B cell (primary cell): ENCODE data around the gene APOOL. TPM values are rescaled to one million over a fixed set of nuclear protein-coding genes. Genes with fewer than 3 reads are reported as not detected.

Experiments
- ATAC-seq: fragments of 200-7000 bp; cut with Tn5 transposase; one replicate; pipeline ENCODE4 v1.10.0; 2021; ENCODE audit warnings: low read depth, mild to moderate bottlenecking, moderate number of reproducible peaks, moderate library complexity
- CTCF ChIA-PET: fragments of 350-600 bp; sonication (Branson Sonifier 250); formaldehyde crosslinking; loops from one replicate; lab custom pipeline; 2021; ENCODE audit warnings: antibody characterized with exemption, inconsistent platforms; lab: Charles Lee
- POLR2A ChIA-PET: fragments of 350-600 bp; sonication (Branson Sonifier 250); formaldehyde crosslinking; loops from one replicate; lab custom pipeline; 2021; ENCODE audit warnings: antibody characterized with exemption; lab: Charles Lee
- DNase-seq: peaks from one replicate; pipeline ENCODE4 v3.0.0; 2013
- H2AFZ ChIP-seq: 2 replicates; pipeline ENCODE4 v1.6.1; 2012; ENCODE audit warnings: mild to moderate bottlenecking, low read depth, low read length; ENCODE audit not compliant: insufficient read depth, poor library complexity, severe bottlenecking
- H3K27ac ChIP-seq, 2 donors: 1 replicate in 1 of 2; 2 replicates in 1 of 2; pipeline ENCODE4 v1.5.1; 2012 to 2013; ENCODE audit warnings: low read length in 2 of 2, mild to moderate bottlenecking in 2 of 2, moderate library complexity in 1 of 2
- H3K27me3 ChIP-seq, 4 experiments: fragments of 200-600 bp in 1 of 4; sonication (generic) in 1 of 4; replicated peaks in 1 of 4; 1 replicate in 2 of 4; 2 replicates in 2 of 4; pipeline versions ENCODE4 v1.6.1 to v1.7.0; 2013 to 2016; ENCODE audit warnings: low read length in 3 of 4, mild to moderate bottlenecking in 2 of 4, mixed read lengths in 1 of 4, moderate library complexity in 1 of 4; ENCODE audit not compliant: insufficient read depth in 4 of 4, control insufficient read depth in 3 of 4; ENCODE audit errors: control extremely low read depth in 1 of 4
- H3K36me3 ChIP-seq, 2 experiments: replicated peaks in 1 of 2; 1 replicate in 1 of 2; 2 replicates in 1 of 2; pipeline versions ENCODE4 v1.6.1 to v1.7.1; 2013; ENCODE audit warnings: low read length in 1 of 2; ENCODE audit not compliant: insufficient read depth in 2 of 2, control insufficient read depth in 1 of 2; ENCODE audit errors: control extremely low read depth in 1 of 2, extremely low read depth in 1 of 2
- H3K4me1 ChIP-seq, 2 donors: fragments of 200-600 bp in 1 of 2; sonication (generic) in 1 of 2; 1 replicate in 1 of 2; 2 replicates in 1 of 2; pipeline versions ENCODE4 v1.5.1 to v1.6.1; 2013 to 2017; ENCODE audit warnings: low read length in 2 of 2; ENCODE audit not compliant: control insufficient read depth in 2 of 2, insufficient read depth in 2 of 2
- H3K4me2 ChIP-seq: replicated peaks from 2 replicates; pipeline ENCODE3; 2012; ENCODE audit warnings: mild to moderate bottlenecking, low read depth, low read length; ENCODE audit not compliant: poor library complexity, severe bottlenecking
- H3K4me3 ChIP-seq, 5 experiments: fragments of 200-600 bp in 1 of 5; sonication (generic) in 1 of 5; 1 replicate in 3 of 5; 2 replicates in 2 of 5; pipeline versions ENCODE4 v1.5.1 to v1.7.0; 2011 to 2016; ENCODE audit warnings: low read length in 4 of 5, mild to moderate bottlenecking in 4 of 5, low read depth in 2 of 5, control low read depth in 1 of 5, moderate library complexity in 1 of 5; ENCODE audit not compliant: insufficient read depth in 1 of 5; ENCODE audit errors: control extremely low read depth in 1 of 5, extremely low read depth in 1 of 5
- H3K79me2 ChIP-seq: fragments of 200-600 bp; sonication (generic); one replicate; pipeline ENCODE4 v1.6.0; 2016; ENCODE audit warnings: low read length; ENCODE audit not compliant: control insufficient read depth, insufficient read depth
- H3K9ac ChIP-seq: fragments of 200-600 bp; sonication (generic); 2 replicates; pipeline ENCODE4 v1.6.1; 2017; ENCODE audit warnings: mild to moderate bottlenecking, low read length, moderate library complexity
- H3K9me3 ChIP-seq, 3 donors: one replicate each; pipeline versions ENCODE4 v1.6.1 to v1.7.1; 2013; ENCODE audit warnings: low read length in 2 of 3; ENCODE audit not compliant: control insufficient read depth in 2 of 3, insufficient read depth in 1 of 3; ENCODE audit errors: control extremely low read depth in 1 of 3
- H4K20me1 ChIP-seq: 2 replicates; pipeline ENCODE4 v1.6.0; 2012; ENCODE audit warnings: mild to moderate bottlenecking, low read length; ENCODE audit not compliant: insufficient read depth, control insufficient read depth, poor library complexity, severe bottlenecking
- H3K27ac Mint-ChIP-seq: one replicate; pipeline ENCODE4 v1.8.0; 2021; ENCODE audit warnings: mixed read lengths
- H3K27me3 Mint-ChIP-seq: one replicate; pipeline ENCODE4 v1.8.0; 2021; ENCODE audit warnings: mixed read lengths
- H3K4me1 Mint-ChIP-seq: one replicate; pipeline ENCODE4 v1.8.0; 2021; ENCODE audit warnings: mixed read lengths
- H3K4me3 Mint-ChIP-seq: one replicate; pipeline ENCODE4 v1.8.0; 2021; ENCODE audit warnings: mixed read lengths
- H3K9me3 Mint-ChIP-seq: one replicate; pipeline ENCODE4 v1.8.0; 2022; ENCODE audit warnings: mixed read lengths; ENCODE audit not compliant: insufficient read depth
- CTCF ChIP-seq: fragments of 200-600 bp; IDR thresholded peaks from one replicate; pipeline ENCODE4 v1.8.0; 2022; ENCODE audit warnings: antibody characterized with exemption, mild to moderate bottlenecking
- EZH2 ChIP-seq: IDR thresholded peaks from 2 replicates; pipeline ENCODE4 v1.6.1; 2012; ENCODE audit warnings: borderline replicate concordance, low read depth, mild to moderate bottlenecking, moderate library complexity, low read length; ENCODE audit not compliant: insufficient read depth, poor library complexity, severe bottlenecking
- WGBS: methylation state at CpG from one replicate; pipeline ENCODE4 v1.1.5; 2013; ENCODE audit warnings: missing lambda C conversion rate; ENCODE audit not compliant: insufficient coverage; 5-methylcytosine and 5-hydroxymethylcytosine counted together
- intact Hi-C: fragments of 100-400 bp; cut with micrococcal nuclease; formaldehyde crosslinking; loops from one replicate; pipeline ENCODE4 v1.10.0; 2022
- polyA plus RNA-seq: library from polyadenylated mRNA; depleted of rRNA; stranded (reverse); fragments of >200 nt; gene quantifications from 2 replicates; pipeline ENCODE4 v1.2.3, GENCODE V29; 2012
- total RNA-seq, 2 donors: library from RNA; stranded (reverse); fragments of 120-200 nt in 1 of 2; gene quantifications; 1 replicate in 1 of 2; 2 replicates in 1 of 2; pipeline versions ENCODE4 v1.2.3 to v1.2.4, GENCODE V29; 2013 to 2022

Gene APOOL
- total and polyA plus RNA-seq, 2 donors (not counting 1 experiment from before 2014, with no cell fraction given), result 1.8 to 9.7 TPM

DNA sequence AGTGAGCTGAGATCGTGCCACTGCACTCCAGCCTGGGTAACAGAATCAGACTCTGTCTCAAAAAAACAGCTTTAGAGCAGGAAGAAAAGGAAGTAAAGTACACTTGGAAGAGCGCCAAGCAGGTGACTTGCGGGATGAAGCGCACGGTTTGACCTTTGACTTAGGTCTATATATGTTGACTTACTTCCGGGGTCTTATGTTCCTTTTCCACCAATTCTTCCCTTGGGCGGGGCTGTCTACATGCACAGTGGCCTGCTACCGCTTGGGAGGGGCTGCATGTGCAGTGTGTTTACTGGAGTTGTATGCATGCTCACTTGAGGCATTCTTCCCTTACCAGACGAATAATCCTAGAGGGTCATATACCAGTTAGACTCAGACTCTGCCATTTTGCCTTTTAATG is 108.6 kb downstream of the APOOL start:
- DNase-seq (no peak), ATAC-seq (no peak)
- Histone ChIP-seq H3K27me3 (no peaks in the 10 kb centered on the region), H3K9me3 (no peaks in the 10 kb centered on the region), H3K36me3 (no peaks in the 10 kb centered on the region), H3K9ac (no peak overlapping the region), H3K4me3 (no peak overlapping the region), H4K20me1 (no peaks in the 10 kb centered on the region), H3K4me2 (no peak overlapping the region), H3K27ac (no peak overlapping the region), H3K4me1 (no peaks in the 10 kb centered on the region), H3K79me2 (no peaks in the 10 kb centered on the region), H2AFZ (no peak overlapping the region)
- POLR2A ChIA-PET, result no interaction called here
- WGBS, result 20% methylated on average over 1 of the region's 9 CpGs
- intact Hi-C loops, result no loop called here
- Mint-ChIP-seq H3K9me3 (no peaks in the 10 kb centered on the region), H3K27ac (no peak overlapping the region), H3K4me3 (no peak overlapping the region), H3K4me1 (no peaks in the 10 kb centered on the region), H3K27me3 (no peaks in the 10 kb centered on the region)
- CTCF ChIA-PET, result interaction anchor here (2.1 to 3.4 kb wide), 2 partner anchors 430 to 433 kb away, joined by 10 to 19 read pairs; no protein-coding TSS in a partner anchor
- TF ChIP-seq CTCF (no peak), EZH2 (no peak)

DNA sequence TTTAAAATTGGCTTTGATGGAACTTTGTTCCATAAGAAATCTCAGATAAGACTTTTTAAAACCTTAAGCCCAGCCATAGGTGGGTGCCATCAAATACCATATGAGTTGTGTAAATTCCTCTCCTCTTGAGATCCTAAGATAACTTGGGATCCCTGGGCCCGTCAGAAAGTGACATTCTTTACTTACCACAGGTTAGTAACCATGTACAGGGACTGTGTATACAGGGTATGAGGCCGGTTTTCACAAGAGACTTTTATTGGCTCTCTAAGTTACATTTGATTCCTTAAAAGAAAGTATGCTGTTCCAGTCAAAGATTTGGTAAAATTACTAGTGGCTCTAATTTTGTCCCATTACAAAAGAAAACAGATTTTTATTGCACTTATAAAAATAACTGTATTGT is 110.1 kb downstream of the APOOL start:
- Histone ChIP-seq H3K4me3 (no peak overlapping the region), H3K9ac (no peak overlapping the region), H3K79me2 (no peaks in the 10 kb centered on the region), H2AFZ (no peak overlapping the region), H3K4me1 (no peaks in the 10 kb centered on the region), H3K27me3 (no peaks in the 10 kb centered on the region), H3K27ac (no peak overlapping the region), H3K36me3 (no peaks in the 10 kb centered on the region), H3K4me2 (no peak overlapping the region), H4K20me1 (no peaks in the 10 kb centered on the region), H3K9me3 (no peaks in the 10 kb centered on the region)
- H3K4me3 Mint-ChIP-seq, result no peak overlapping the region
- no peak overlapping the region for H3K27ac Mint-ChIP-seq
- WGBS, result no CpG with 5 or more reads among the region's 2 CpGs
- no peak for DNase-seq
- no peak for ATAC-seq
- POLR2A ChIA-PET, result no interaction called here
- intact Hi-C loops, result no loop called here
- no peaks in the 10 kb centered on the region for H3K9me3 Mint-ChIP-seq
- no peaks in the 10 kb centered on the region for H3K4me1 Mint-ChIP-seq
- CTCF ChIA-PET, result interaction anchor here (1.1 to 1.3 kb wide), 2 partner anchors 28 to 431 kb away, joined by 3 to 4 read pairs; no protein-coding TSS in a partner anchor
- H3K27me3 Mint-ChIP-seq, result no peaks in the 10 kb centered on the region
- TF ChIP-seq CTCF, result no peak
- TF ChIP-seq EZH2, result no peak
